HG03045 (cell line): ENCODE results near the gene TMED8.
"Not testable (repeated sequence)": the region's sequence is repeated elsewhere in the genome, so short reads cannot be mapped to it uniquely, and the experiment has no call there.

Experiments used
- ATAC-seq: cut with Tn5 transposase; IDR thresholded peaks from one replicate; pipeline ENCODE4 v1.9.1; 2021; ENCODE audit warnings: mild to moderate bottlenecking, moderate library complexity; ENCODE audit not compliant: unreplicated experiment

Gene TMED8

DNA sequence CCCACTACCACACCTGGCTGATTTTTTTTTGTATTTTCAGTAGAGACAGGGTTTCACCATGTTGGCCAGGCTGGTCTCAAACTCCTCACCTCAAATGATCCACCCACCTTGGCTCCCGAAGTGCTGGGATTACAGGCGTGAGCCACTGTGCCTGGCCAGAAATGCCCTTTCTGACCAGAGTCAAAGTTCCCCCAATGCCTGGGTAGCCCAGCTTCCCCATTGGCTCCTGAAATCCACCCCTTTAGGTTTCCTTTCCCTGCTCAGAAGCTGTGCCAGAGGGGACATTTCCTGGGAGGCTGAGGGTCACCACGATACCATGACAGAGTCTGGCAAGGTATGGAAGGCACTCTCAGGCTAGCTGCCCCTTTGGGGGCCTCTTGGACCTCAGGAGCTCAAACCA is 52.6 kb downstream of the TMED8 start:
- ATAC-seq = no peak

DNA sequence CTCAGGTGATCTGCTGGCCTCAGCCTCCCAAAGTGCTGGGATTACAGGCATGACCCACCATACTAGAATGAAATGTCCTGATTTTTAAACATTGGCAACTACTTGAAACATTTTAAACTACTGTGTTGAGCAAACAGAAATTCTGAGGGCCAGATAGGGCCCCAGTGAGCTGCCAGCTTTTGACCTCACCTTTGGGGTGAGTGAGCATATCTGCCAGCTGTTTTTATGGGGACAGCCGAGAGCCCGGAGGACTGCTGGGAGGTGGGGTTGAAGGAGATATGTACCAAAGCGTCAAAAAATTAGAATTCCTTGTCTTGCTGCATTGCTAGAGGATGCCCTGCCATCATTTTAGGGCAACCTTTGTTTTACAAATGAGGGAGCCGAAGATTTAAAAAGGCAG is 53.3 kb downstream of the TMED8 start:
- no peak for ATAC-seq

DNA sequence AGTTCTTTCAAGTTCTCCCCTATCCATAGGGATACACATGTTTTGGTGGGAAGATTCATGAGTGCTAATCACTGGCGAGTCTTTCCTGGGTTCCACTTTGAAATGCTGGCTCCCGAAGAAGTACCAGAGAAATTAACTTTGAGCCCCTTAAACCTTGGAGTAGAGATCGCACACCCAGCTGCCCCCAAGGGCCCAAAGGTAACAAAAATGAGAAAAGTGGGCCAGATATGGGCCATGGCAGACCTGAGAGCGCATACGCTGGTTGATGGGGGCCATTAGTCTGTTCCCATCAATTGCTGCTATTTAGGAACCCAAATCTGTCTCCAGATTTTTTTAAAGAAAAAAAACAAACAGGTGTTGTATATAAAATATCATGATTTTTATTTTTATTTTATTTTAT is 53.9 kb downstream of the TMED8 start:
- ATAC-seq = no peak

DNA sequence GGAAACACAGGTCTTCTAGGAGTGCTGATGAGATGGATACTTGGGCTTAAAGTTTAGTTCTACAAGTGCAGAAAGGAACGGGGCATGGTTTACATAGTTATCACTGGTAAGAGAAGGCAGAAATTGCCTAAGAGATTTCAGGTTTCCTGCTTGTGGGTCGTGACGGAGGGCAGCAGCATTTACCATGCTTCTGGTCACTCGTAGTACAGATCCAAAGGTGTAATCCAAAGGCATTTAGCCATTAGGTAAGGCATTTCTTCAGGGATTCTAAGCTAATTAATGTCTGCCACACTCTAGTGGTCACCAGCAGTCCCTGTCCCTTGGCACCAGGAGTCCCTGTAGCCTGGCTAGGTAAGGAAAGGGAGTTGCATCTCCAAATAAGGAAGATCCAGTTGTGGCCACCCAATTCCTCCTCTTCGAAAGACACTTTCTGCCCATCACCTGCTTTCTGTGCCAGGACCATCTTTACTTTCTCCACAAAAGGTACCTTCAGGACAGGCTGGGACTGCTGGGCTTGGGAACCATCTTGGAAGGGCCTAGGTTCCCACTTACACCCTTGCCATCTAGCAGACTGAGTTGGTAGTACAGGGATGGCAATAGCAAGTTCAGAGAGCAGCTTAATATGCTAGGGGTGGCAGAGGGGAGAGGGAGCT is 54.5 kb downstream of the TMED8 start:
- no peak for ATAC-seq

DNA sequence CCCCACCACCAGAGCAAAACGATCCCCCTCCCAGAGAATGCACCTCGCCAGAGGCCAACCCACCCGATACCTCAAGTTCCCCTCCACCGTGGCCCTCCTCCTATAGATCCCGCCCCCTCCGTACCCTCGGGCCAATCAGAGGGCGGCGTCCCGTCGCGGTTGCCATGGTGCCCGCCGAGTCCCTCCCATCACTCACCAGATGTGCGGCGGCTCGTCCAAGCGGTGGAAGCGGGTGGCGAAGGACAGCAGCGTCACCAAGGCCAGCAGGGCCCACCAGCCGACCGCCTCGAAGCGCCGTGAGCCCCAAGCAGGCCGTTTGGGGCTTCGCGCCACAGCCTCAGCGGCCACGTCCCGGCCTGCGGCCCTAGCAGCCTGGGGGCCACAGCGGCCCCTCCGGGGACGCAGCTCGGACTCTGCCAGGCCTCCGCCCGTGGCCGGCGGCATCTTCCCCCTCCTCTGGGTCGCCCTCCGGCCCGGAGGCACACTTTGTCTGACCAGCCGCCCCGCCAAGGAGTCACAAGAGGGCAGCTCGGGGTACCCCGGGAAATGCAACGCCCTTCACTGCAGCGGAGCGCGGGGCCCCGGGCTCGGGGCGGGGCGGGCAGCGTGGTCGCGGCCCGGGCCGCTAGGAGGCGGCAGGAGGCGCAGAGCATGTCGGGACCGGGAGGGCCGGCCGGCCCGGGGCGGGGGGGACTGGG is 56.5 kb downstream of the TMED8 start, which contains the start of gene POMT2:
POMT2 (minus strand) TSS at position 646 of the 698 bp plus-strand sequence; CDS start at position 444, 202 bp downstream.
- ATAC-seq = peak; percentile 76

DNA sequence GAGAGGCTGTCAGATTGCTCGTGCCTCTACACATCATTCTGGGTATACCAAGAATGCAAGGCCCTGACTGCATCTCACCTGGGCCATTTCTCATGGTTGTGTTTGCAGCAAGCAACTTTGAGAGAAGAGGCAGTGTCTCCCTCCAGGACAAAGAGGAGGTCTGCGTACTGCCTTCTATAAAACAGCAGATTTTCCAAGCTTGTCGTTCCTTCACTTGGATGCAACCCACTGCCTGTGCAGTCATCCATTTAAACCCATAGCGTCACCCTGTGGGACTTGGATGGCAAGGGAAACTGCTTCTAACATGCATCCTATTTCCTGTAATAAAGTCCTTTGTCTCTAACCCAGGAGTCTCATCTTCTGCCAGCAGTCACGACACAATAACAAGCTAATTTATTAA is 57.5 kb downstream of the TMED8 start:
- no peak for ATAC-seq

DNA sequence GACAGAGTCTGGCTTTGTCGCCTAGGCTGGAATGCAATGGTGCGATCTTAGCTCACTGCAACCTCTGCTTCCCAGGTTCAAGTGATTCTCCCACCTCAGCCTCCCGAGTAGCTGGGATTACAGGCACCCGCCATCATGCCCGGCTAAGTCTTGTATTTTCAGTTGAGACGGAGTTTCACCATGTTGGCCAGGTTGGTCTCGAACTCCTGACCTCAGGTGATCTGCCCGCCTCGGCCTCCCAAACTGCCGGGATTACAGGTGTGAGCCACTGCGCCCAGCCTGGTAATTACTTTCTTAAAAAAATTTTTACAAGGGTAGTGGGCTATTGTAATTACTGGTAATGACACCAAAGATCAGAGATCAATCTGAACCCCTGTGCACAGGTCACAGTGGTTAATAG is 58.1 kb downstream of the TMED8 start:
- ATAC-seq = not testable (repeated sequence)

DNA sequence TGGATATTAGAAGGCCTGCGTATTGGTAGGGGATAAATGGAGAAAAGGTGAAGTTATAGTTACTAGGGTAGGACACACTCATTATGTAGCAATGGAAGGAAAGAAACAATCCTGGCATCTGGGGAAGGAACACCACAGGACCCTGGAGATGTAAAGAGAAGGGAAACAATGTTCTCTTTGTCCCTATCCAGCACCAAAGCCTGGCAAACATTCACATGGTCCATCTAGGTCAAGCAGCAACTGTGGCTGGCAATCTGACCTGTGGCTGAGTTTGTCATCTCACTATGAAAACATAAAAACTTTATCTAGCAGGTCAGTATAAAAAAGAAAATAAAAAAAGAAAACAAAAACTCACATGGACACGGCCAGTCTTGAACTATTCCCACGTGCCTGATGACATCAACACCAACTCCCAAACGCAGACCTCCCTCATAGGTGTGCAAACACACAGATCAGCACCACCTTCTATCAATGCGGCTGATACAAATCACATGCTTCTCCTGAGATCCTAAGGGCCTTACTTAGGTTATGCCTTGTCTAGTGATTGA is 58.8 kb downstream of the TMED8 start:
- ATAC-seq = no peak

DNA sequence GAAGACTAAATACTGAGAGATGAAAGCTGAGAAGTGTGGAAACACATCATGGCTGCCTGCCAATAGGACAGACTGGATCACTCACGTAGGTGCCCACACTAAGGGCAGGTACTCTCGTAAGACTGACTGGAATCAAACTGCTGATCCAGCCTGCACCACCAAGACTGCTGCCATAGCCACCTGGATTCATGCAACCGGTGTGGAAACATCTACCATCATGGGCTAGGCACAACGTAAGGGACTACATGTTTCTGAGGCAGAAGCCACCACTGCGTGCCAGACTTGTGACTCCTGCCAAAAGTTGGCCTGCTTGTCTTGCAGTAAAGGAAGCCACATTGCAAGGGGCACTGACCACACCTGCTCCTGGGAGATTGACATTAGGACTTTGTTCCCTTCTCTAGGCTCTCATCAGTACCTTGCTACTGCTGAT is 60.0 kb downstream of the TMED8 start:
- ATAC-seq = no peak

DNA sequence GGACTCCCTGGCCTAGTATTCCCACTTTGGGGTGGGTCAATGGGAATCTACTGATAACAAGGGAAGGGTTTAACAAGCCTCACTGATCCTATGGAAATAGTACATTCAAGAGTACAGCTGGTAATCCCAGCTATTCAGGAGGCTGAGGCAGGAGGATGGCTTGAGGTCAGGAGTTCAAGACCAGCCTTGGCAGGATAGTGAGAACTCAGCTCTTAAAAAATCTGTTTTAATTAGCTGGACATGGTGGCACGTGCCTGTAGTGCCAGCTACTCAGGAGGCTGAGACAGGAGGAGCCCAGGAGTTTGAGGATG is 60.7 kb downstream of the TMED8 start:
- no peak for ATAC-seq

DNA sequence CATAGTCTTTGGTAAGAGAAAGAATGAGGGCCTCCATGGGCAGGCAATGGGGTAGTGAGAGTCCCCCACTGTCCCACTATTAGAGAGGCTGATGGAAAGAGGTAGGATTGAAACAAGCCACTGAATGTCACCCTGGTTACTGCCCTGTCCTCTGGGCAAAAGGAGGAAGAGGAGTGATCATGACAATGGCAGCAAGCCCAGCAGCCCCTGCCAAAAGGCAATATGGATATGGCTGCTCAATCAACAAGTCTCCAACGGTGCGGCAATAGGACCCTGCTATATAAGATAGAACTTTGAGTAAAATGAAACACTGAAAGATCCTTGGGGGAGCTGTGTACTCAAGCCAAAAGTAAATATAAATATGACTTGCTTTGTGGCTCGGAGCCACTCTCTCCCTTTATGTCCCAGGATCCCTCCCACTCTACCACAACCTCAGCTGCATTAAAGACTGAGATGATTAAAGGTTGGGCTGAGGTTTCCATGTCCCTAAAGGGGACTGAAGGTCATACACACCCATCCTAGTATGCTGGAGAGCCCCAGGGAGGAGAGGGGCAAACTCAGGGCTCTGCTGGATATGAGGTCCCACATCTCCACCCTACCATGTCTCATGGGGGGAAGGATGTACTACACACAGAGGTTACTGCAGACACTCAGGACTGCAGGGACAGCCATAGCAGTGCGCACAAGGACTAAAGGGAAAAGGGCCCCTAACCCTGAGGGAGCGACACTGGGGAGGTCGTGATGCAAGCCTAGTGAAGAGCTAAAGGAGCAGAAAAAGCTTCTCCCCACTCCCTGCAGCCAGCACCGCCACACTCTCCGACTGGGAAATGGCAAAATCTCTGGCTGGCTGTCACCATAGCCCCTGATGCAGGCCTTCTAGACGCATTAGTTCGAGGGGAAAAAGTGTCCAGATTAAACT is 62.1 kb downstream of the TMED8 start:
- ATAC-seq = no peak

DNA sequence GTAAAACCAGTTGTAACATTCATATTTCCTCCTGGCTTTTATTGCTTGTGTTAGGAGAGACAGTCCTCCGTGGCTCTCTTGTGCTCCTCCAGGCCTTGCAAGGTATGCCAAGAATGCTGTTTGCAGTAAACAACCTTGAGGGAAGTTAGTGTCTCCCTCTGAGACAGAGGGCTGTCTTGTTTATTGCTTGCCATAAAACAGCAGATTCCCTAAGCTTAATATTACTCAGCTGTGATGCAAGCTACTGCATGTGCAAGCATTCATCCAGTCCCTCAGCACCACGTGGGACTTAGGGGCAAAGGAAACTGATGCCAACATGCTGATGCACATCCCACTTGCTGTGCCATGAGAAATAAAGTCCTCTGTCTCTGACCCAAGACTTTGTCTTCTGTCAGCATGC is 62.9 kb downstream of the TMED8 start:
- ATAC-seq = no peak

DNA sequence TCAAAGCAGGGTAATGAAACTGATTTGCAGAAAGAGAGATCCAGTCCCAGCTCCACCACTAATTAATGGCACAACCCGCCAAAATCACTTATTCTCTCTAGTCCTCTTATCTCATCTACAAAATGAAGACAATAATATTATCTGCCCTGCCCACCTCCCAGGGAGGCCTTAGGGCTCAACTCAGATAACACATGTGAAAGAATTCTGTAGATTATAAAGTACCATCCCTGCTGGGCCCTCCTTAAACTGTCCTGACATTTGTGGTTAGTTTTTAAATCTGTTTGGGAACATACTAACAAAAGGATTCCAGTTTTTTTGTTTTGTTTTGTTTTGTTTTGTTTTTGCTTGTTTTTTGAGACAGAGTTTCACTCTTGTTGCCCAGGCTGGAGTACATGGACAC is 63.5 kb downstream of the TMED8 start:
- ATAC-seq = no peak

DNA sequence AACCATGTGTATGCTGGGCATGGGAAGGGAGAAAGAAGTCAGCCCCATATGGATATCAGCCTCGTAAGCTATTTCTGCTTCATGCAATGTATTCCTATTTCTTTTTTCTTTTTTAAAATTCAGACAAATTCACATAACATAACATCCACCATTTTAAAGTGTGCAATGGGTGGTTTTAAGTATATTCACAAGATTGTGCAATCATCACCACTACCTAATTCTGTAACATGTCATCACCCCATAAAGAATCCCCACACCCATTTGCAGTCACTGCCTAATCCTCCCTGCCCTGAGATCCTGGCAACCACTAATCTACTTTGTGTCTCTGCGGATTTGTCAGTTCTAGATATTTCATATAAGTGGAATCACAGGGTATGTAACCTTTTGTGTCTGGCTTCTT is 65.7 kb downstream of the TMED8 start:
- ATAC-seq = no peak

DNA sequence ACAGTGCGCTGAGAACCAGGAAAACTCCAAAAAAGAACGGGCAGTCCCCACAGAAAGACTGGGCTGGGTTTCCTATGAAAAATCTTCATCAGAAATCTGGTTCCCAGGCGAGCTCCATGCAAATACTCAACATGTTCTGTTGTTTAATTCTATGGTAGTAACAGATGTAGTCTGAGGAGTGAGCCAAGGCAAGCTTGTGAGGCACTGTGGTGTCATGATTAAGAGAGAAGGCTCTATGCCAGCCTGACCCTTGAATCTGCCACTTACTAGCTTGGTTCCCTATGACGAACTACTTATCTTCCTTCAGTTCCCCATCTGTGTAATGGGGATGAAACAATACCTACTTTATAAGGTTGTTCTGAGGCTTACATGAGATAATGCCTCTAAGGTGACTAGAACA is 66.9 kb downstream of the TMED8 start:
- no peak for ATAC-seq

DNA sequence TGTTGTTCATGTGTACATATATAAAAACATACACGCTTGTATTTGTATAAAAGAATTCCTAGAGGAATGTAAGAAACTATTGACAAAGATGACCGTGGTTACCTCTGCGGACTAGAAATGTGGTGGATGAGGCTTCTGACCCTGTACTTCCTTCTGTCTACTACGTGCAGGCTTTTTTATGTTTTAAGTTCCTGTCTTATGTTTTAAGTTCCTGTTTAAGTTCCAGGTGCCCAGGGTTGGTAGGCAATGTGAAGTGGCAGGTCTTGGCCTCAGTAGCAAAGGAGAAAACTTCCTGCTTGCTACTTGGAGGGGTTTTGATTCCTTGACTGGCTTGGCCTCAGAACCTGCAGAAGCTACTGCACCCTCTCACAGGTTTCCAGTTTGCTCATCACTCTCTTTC is 67.8 kb downstream of the TMED8 start:
- ATAC-seq = no peak

DNA sequence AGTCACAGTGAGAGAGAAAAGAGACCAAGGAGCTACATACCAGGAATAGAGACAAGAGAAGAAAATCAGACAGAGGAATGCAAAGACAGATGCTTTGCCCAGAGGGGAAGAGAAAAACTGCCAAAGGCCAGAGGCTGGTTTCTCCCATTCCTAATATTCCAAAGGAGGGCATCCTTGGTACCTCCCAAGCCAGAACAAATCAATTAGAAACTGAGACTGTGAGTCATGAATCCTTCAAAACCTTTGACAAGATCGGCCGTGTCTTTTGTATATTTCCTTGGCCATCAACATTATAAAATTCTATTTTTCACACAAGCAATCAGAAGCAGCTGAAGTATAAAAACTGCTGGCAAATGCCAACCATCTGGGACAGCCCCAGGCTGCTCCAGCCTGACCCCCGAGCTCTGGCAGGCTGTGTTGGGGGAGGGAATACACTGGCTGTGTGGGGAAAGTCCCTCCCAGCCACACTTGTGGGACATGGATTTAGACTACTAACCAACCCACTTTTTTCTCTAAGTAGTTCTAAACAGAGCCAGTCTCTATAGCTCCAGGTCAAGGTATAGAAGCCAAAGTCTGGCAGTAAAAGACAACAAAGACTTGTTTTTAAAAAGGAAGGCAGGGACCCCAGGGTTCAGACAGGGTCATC is 69.9 kb downstream of the TMED8 start:
- ATAC-seq = no peak

DNA sequence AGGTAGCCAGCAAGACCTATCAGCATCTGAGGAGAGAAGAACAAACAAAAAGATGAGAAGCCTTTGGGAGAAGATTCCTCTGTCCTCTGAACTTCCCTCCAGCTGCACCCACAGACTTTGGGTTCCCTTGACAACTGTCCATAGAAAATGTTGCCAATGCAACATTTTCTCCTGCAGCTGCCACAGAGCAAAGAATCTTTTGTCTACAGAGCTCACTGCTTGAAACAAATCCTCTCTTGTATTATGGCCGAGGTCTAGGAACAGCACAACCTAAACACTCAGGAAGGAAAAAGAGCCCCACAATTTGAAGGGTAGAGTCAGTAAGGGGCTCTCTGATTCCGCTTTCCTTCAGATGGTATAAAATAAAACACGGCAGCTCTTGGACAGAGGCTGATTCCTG is 70.5 kb downstream of the TMED8 start:
- no peak for ATAC-seq

DNA sequence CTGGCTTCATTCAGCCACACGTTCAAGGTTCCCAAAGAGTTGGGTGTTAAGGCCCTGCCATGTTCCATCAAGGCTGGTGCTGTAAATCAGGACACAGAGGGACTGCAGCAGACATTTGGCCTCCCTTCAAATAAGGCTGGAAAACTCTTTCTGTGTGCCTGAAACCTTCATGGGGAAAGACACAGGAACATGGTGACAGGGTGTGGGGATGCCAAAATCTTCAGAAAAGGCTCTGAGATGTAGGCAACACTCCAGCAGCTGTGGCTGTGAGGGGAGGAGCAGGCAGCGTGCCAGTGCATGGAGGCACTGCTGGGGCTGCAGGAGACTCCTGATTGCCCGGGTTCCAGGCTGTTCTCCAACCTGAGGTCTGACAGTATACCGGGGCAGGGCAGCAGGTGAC is 71.2 kb downstream of the TMED8 start:
- no peak for ATAC-seq

DNA sequence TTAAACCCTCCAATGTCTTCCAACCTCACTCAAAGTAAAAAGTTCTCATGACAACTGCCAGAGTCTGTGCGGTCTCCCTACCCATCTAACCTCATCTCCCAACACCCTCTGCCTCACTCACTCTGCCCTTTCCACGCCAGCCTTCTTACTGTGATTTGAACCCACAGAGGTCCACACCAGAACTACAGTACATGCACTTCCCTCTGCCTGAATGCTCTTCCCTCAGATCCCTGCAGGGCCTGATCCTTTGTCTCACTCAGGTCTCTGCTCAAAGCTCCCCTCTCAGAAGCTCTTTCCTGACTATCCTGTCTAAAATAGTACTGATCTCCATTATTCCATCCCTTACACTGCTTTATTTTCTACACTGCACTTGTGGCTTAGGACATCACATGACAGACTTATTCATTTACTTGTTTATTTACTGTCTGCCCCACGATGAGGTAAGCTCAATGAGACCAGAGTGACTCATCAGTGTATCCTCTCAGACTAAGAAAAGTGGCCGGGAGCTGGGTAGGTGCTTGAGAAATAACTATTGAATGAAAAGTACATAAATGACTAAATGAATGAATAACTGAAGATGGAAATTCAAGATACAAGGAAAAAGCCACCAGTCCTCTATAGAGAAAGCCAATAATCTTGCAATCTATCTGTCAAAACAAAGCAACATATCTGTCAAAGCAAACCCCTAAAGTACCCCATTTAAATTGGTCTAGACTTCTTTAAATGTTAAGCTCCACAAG is 73.3 kb downstream of the TMED8 start:
- ATAC-seq = no peak
